ENCODE data around the gene CNGB1.
"Not testable (repeated sequence)": the region's sequence is repeated elsewhere in the genome, so short reads cannot be mapped to it uniquely, and the experiment has no call there.

Gene CNGB1

GRCh38 chr16:57883480-57883879 lies 87.4 kb downstream of the CNGB1 start:
- no peak for DNase-seq

GRCh38 chr16:57882792-57883191 lies 88.1 kb downstream of the CNGB1 start:
- DNase-seq = no peak

- DNase-seq = no peak
Measured at GRCh38 chr16:57882206-57882605, 88.7 kb downstream of the CNGB1 start.

- DNase-seq = no peak
Measured at GRCh38 chr16:57878586-57878985, 92.3 kb downstream of the CNGB1 start.

- DNase-seq = no peak
Measured at GRCh38 chr16:57876210-57876609, 94.7 kb downstream of the CNGB1 start.

GRCh38 chr16:57875347-57875746 lies 95.6 kb downstream of the CNGB1 start:
- DNase-seq = no peak

GRCh38 chr16:57873218-57873617 lies 97.7 kb downstream of the CNGB1 start:
- no peak for DNase-seq

- DNase-seq = not testable (repeated sequence)
Measured at GRCh38 chr16:57872764-57873163, 98.2 kb downstream of the CNGB1 start.

GRCh38 chr16:57871456-57871855 lies 99.5 kb downstream of the CNGB1 start:
- DNase-seq = no peak

- DNase-seq = no peak
Measured at GRCh38 chr16:57870753-57871454, 100.0 kb downstream of the CNGB1 start.

GRCh38 chr16:57868913-57869520 lies 101.9 kb downstream of the CNGB1 start:
- DNase-seq = no peak

- DNase-seq = no peak
Measured at GRCh38 chr16:57867000-57867561, 103.8 kb downstream of the CNGB1 start.

GRCh38 chr16:57866529-57866918 lies 104.4 kb downstream of the CNGB1 start:
- no peak for DNase-seq

- no peak for DNase-seq
Measured at GRCh38 chr16:57865746-57866528, 105.0 kb downstream of the CNGB1 start.

GRCh38 chr16:57863434-57864160 lies 107.3 kb downstream of the CNGB1 start:
- DNase-seq = no peak

- no peak for DNase-seq
Measured at GRCh38 chr16:57862698-57863433, 108.1 kb downstream of the CNGB1 start.

- DNase-seq = no peak
Measured at GRCh38 chr16:57859331-57859730, 111.6 kb downstream of the CNGB1 start.

- DNase-seq = no peak
Measured at GRCh38 chr16:57858635-57859034, 112.3 kb downstream of the CNGB1 start.

- not testable (repeated sequence) for DNase-seq
Measured at GRCh38 chr16:57857991-57858390, 112.9 kb downstream of the CNGB1 start.

- DNase-seq = no peak
Measured at GRCh38 chr16:57855188-57855587, 115.7 kb downstream of the CNGB1 start.

GRCh38 chr16:57852189-57852588 lies 118.7 kb downstream of the CNGB1 start:
- no peak for DNase-seq

- no peak for DNase-seq
Measured at GRCh38 chr16:57848181-57848580, 122.7 kb downstream of the CNGB1 start.
